Measurements from ENCODE around the gene RPTOR.

DNA sequence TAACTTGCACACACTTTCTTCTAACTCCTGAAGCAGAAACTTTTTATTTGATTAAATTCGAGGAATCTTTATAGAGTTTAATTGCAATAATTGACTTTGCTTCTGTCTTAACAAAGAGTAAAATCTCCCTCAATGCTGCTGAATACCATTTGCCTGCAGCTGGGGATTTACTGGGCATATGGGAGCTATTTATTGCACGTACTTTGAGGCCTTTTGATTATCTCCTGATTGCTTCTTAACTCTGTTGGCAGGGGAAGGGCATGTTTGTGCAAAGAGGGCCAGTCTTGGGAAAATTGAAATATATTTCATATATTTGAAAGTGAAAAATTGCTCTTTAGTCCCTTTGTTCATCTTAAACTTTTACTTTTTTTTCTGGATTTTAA is 290.2 kb downstream of the RPTOR start:
- TF ChIP-seq, protein P1, sequence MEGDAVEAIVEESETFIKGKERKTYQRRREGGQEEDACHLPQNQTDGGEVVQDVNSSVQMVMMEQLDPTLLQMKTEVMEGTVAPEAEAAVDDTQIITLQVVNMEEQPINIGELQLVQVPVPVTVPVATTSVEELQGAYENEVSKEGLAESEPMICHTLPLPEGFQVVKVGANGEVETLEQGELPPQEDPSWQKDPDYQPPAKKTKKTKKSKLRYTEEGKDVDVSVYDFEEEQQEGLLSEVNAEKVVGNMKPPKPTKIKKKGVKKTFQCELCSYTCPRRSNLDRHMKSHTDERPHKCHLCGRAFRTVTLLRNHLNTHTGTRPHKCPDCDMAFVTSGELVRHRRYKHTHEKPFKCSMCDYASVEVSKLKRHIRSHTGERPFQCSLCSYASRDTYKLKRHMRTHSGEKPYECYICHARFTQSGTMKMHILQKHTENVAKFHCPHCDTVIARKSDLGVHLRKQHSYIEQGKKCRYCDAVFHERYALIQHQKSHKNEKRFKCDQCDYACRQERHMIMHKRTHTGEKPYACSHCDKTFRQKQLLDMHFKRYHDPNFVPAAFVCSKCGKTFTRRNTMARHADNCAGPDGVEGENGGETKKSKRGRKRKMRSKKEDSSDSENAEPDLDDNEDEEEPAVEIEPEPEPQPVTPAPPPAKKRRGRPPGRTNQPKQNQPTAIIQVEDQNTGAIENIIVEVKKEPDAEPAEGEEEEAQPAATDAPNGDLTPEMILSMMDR (conservative IDR thresholded peaks at IDR 0.05; ENCODE audit: low read length): no peak
- TF ChIP-seq EZH2phosphoT487 (IDR thresholded peaks at IDR 0.05; ENCODE audit: borderline replicate concordance, low read depth, low read length): no peak

All from OCI-LY7 (cell line).